Measurements from ENCODE around the gene STK25.

GRCh38 chr2:241554610-241555322 is 46.4 kb upstream of the STK25 start:
- TF ChIP-seq, protein P1, sequence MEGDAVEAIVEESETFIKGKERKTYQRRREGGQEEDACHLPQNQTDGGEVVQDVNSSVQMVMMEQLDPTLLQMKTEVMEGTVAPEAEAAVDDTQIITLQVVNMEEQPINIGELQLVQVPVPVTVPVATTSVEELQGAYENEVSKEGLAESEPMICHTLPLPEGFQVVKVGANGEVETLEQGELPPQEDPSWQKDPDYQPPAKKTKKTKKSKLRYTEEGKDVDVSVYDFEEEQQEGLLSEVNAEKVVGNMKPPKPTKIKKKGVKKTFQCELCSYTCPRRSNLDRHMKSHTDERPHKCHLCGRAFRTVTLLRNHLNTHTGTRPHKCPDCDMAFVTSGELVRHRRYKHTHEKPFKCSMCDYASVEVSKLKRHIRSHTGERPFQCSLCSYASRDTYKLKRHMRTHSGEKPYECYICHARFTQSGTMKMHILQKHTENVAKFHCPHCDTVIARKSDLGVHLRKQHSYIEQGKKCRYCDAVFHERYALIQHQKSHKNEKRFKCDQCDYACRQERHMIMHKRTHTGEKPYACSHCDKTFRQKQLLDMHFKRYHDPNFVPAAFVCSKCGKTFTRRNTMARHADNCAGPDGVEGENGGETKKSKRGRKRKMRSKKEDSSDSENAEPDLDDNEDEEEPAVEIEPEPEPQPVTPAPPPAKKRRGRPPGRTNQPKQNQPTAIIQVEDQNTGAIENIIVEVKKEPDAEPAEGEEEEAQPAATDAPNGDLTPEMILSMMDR (IDR thresholded peaks at IDR 0.05), result no peak
- TF ChIP-seq POLR2AphosphoS5 (IDR thresholded peaks at IDR 0.05), result no peak

All from transverse colon (tissue), 4 donors.